ENCODE results near the gene SCYL2. TPM values are rescaled to one million over a fixed set of nuclear protein-coding genes. Genes with fewer than 3 reads are reported as not detected.

SCYL2 gene
- total RNA-seq, 1 experiment from 2014 or later, result 37.1 TPM

DNA sequence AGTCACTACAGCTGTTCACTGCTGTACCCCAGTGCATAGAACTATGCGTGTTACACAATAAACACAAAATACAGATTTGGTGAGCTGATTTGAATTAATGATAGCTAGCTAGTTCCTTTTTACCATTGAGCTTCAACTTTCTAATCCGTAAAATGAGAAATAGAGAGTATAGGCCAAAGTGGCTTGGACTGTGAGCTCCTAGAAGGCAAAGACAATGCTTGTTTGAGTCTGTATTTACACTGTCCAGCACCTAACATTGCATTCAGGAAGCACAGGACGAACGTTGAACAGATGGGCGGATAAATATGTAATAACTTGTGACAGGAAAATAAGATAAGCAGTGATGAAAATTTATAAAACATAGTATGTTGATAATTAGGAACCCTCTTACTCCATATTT lies 121.4 kb downstream of the SCYL2 start:
- ATAC-seq (no peak), DNase-seq (ENCODE audit: low spot score) (no peak)
- ChIA-PET POLR2A (no interaction called here), CTCF (interaction anchor here (3.2 kb wide), 1 partner anchor 16 kb away, joined by 18 read pairs; no protein-coding TSS in a partner anchor)
- Mint-ChIP-seq H3K4me3 (no peak overlapping the region), H3K36me3 (no peaks in the 10 kb centered on the region), H3K27ac (no peak overlapping the region), H3K27me3 (ENCODE audit: low read depth) (no peaks in the 10 kb centered on the region), H3K9me3 (no peaks in the 10 kb centered on the region), H3K4me1 (peaks cover 1% of the 10 kb centered on the region)
- TF ChIP-seq, protein P1, sequence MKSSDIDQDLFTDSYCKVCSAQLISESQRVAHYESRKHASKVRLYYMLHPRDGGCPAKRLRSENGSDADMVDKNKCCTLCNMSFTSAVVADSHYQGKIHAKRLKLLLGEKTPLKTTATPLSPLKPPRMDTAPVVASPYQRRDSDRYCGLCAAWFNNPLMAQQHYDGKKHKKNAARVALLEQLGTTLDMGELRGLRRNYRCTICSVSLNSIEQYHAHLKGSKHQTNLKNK (CRISPR knock-in tag; IDR thresholded peaks at IDR 0.05), result no peak
- TF ChIP-seq ATF1 (CRISPR knock-in tag; IDR thresholded peaks at IDR 0.05) (no peak), SP1 (CRISPR knock-in tag; conservative IDR thresholded peaks at IDR 0.05) (no peak), ELF4 (CRISPR knock-in tag; IDR thresholded peaks at IDR 0.05; ENCODE audit: low read depth) (no peak), GTF2I (CRISPR knock-in tag; conservative IDR thresholded peaks at IDR 0.05) (no peak), NR2C2 (CRISPR knock-in tag; IDR thresholded peaks at IDR 0.05) (no peak), ZNF138 (CRISPR knock-in tag; conservative IDR thresholded peaks at IDR 0.05) (no peak), NFE2L1 (CRISPR knock-in tag; IDR thresholded peaks at IDR 0.05) (no peak), RORB (CRISPR knock-in tag; IDR thresholded peaks at IDR 0.05) (no peak), FOXP1 (CRISPR knock-in tag; IDR thresholded peaks at IDR 0.05; ENCODE audit: borderline replicate concordance) (no peak), CBFB (CRISPR knock-in tag; IDR thresholded peaks at IDR 0.05; ENCODE audit: low read depth) (no peak), ZNF423 (CRISPR knock-in tag; IDR thresholded peaks at IDR 0.05) (no peak), TP53 (CRISPR knock-in tag; IDR thresholded peaks at IDR 0.05) (no peak)
- TF ChIP-seq, protein P2, sequence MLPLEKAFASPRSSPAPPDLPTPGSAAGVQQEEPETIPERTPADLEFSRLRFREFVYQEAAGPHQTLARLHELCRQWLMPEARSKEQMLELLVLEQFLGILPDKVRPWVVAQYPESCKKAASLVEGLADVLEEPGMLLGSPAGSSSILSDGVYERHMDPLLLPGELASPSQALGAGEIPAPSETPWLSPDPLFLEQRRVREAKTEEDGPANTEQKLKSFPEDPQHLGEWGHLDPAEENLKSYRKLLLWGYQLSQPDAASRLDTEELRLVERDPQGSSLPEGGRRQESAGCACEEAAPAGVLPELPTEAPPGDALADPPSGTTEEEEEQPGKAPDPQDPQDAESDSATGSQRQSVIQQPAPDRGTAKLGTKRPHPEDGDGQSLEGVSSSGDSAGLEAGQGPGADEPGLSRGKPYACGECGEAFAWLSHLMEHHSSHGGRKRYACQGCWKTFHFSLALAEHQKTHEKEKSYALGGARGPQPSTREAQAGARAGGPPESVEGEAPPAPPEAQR (CRISPR knock-in tag; IDR thresholded peaks at IDR 0.05), result no peak
- TF ChIP-seq, protein P3, sequence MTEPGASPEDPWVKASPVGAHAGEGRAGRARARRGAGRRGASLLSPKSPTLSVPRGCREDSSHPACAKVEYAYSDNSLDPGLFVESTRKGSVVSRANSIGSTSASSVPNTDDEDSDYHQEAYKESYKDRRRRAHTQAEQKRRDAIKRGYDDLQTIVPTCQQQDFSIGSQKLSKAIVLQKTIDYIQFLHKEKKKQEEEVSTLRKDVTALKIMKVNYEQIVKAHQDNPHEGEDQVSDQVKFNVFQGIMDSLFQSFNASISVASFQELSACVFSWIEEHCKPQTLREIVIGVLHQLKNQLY (CRISPR knock-in tag; IDR thresholded peaks at IDR 0.05), result no peak
- TF ChIP-seq, protein P4, sequence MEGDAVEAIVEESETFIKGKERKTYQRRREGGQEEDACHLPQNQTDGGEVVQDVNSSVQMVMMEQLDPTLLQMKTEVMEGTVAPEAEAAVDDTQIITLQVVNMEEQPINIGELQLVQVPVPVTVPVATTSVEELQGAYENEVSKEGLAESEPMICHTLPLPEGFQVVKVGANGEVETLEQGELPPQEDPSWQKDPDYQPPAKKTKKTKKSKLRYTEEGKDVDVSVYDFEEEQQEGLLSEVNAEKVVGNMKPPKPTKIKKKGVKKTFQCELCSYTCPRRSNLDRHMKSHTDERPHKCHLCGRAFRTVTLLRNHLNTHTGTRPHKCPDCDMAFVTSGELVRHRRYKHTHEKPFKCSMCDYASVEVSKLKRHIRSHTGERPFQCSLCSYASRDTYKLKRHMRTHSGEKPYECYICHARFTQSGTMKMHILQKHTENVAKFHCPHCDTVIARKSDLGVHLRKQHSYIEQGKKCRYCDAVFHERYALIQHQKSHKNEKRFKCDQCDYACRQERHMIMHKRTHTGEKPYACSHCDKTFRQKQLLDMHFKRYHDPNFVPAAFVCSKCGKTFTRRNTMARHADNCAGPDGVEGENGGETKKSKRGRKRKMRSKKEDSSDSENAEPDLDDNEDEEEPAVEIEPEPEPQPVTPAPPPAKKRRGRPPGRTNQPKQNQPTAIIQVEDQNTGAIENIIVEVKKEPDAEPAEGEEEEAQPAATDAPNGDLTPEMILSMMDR (IDR thresholded peaks at IDR 0.05), result no peak

Other genes starting within 250 kb of the SCYL2 start
- 21.4 to 23.8 TPM (median 22.4 TPM) in 3 replicates for gene BLTP3B, start 124.3 kb upstream of the SCYL2 start, total RNA-seq (2021)
- 34.7 to 37.6 TPM (median 36.1 TPM) in 3 replicates for gene ACTR6, start 66.4 kb upstream of the SCYL2 start, total RNA-seq (2021)
- gene DEPDC4, start 98 bp upstream of the SCYL2 start, total RNA-seq (2021), result 4.4 to 5.5 TPM (median 5.5 TPM) in 3 replicates
- gene SLC17A8, start 89.9 kb downstream of the SCYL2 start, total RNA-seq (2021), result 0.05 to 0.26 TPM in 2 of 3 replicates, not detected in the other
- not detected in 3 replicates for gene NR1H4, start 206.7 kb downstream of the SCYL2 start, total RNA-seq (2021)

All from WTC11 (cell line).